Gastroesophageal sphincter (tissue), 4 donors: Measurements from ENCODE around the gene STARD9. TPM values are rescaled to one million over a fixed set of nuclear protein-coding genes. Genes with fewer than 3 reads are reported as not detected.

ENCODE experiments used
- ATAC-seq: fragments of 150-250 bp; one replicate; pipeline ENCODE4 v1.9.1; 2016; ENCODE audit warnings: mild to moderate bottlenecking, moderate library complexity
- H3K27ac ChIP-seq, 4 donors: fragments of 200-600 bp; sonication (generic) in 3 of 4; 1 replicate in 3 of 4; 2 replicates in 1 of 4; pipeline ENCODE4 v1.5.1; 2016 to 2019
- H3K27me3 ChIP-seq: fragments of 200-600 bp; sonication (generic); one replicate; pipeline ENCODE4 v1.5.1; 2019
- H3K36me3 ChIP-seq, 2 donors: fragments of 200-600 bp; sonication (generic); one replicate each; pipeline ENCODE4 v1.5.1; 2019; ENCODE audit warnings: control low read depth in 1 of 2
- H3K4me1 ChIP-seq, 3 donors: fragments of 200-600 bp; sonication (generic); 1 replicate in 2 of 3; 2 replicates in 1 of 3; pipeline ENCODE4 v1.5.1; 2016 to 2019; ENCODE audit warnings: control low read depth in 2 of 3
- H3K4me3 ChIP-seq, 2 donors: fragments of 200-600 bp; sonication (generic); one replicate each; pipeline ENCODE4 v1.5.1; 2019; ENCODE audit warnings: mild to moderate bottlenecking in 1 of 2, moderate library complexity in 1 of 2
- H3K9me3 ChIP-seq, 3 donors: fragments of 200-600 bp; sonication (generic); one replicate each; pipeline ENCODE4 v1.5.1; 2017 to 2019; ENCODE audit warnings: control low read depth in 2 of 3
- EP300 ChIP-seq: sonication (generic); formaldehyde crosslinking; IDR thresholded peaks from one replicate; pipeline ENCODE4 v1.6.1; 2017; ENCODE audit warnings: antibody characterized with exemption, mild to moderate bottlenecking
- POLR2A ChIP-seq, 2 donors: fragments of 450-650 bp; IDR thresholded peaks; one replicate each; pipeline ENCODE4 v1.6.1; 2017; ENCODE audit warnings: antibody characterized with exemption in 2 of 2, mild to moderate bottlenecking in 2 of 2, moderate library complexity in 1 of 2
- POLR2AphosphoS5 ChIP-seq: sonication (generic); formaldehyde crosslinking; IDR thresholded peaks from one replicate; pipeline ENCODE4 v1.6.1; 2017; ENCODE audit warnings: antibody characterized with exemption
- WGBS, 2 donors: methylation state at CpG; one replicate each; pipeline ENCODE4 v1.1.5; 2018; ENCODE audit warnings: low coverage in 1 of 2; 5-methylcytosine and 5-hydroxymethylcytosine counted together
- total RNA-seq, 4 donors: library from RNA; depleted of rRNA; stranded (reverse); fragments of >200 nt; gene quantifications; one replicate each; pipeline ENCODE4 v1.1.0, GENCODE V29; 2016
- TF ChIP-seq, protein P1 (sequence below), 4 experiments: fragments of 200-600 bp in 2 of 4; fragments of 450-650 bp in 2 of 4; sonication (generic) in 1 of 4; IDR thresholded peaks; one replicate each; pipeline ENCODE4 v1.5.1; 2017 to 2019; ENCODE audit warnings: antibody characterized with exemption in 4 of 4, mild to moderate bottlenecking in 2 of 4, moderate library complexity in 2 of 4

STARD9 gene
- total RNA-seq, 4 donors from 2014 or later, result 15.5 to 78.4 (median 29.1) TPM

- no peaks in the 10 kb centered on the region for H3K9me3 ChIP-seq
- peaks cover 0 to 57% (median 6%) of the 10 kb centered on the region in 3 donors for H3K4me1 ChIP-seq
- TF ChIP-seq, protein P1, sequence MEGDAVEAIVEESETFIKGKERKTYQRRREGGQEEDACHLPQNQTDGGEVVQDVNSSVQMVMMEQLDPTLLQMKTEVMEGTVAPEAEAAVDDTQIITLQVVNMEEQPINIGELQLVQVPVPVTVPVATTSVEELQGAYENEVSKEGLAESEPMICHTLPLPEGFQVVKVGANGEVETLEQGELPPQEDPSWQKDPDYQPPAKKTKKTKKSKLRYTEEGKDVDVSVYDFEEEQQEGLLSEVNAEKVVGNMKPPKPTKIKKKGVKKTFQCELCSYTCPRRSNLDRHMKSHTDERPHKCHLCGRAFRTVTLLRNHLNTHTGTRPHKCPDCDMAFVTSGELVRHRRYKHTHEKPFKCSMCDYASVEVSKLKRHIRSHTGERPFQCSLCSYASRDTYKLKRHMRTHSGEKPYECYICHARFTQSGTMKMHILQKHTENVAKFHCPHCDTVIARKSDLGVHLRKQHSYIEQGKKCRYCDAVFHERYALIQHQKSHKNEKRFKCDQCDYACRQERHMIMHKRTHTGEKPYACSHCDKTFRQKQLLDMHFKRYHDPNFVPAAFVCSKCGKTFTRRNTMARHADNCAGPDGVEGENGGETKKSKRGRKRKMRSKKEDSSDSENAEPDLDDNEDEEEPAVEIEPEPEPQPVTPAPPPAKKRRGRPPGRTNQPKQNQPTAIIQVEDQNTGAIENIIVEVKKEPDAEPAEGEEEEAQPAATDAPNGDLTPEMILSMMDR (IDR thresholded peaks at IDR 0.05), result no peak
- no peak for ATAC-seq
- no peaks in the 10 kb centered on the region for H3K27me3 ChIP-seq
- H3K4me3 ChIP-seq, result no peak overlapping the region
- 56 to 100% methylated on average over 1 of the region's 1 CpG for WGBS, 2 donors
- no peak overlapping the region for H3K27ac ChIP-seq
- H3K36me3 ChIP-seq, result peaks cover 0 to under 1% of the 10 kb centered on the region in 2 donors
Measured at GRCh38 chr15:42611532-42611931, 36.1 kb downstream of the STARD9 start.

DNA sequence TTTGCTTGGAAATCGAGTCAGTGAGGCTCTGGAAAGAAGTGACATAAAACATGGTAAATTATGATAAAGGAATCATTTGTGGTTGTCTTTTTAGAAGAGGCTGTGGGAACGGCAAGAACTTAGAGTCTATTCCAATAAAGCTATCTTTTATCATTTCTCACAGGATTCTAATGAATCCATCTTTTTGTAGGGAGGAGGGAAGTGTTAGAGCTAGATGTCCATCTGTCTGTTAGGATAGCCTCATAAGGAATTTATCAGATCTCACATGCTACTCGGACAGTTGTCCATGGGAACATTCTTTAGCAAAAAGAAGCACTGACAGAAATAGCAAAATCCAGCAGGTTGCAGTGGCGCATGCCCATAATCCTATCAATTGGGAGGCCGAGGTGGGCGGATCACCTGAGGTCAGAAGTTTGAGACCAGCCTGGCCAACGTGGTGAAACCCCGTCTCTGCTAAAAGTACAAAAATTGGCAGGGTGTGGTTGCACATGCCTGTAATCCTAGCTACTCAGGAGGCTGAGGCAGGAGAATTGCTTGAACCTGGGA is 37.0 kb downstream of the STARD9 start:
- Histone ChIP-seq H3K27ac (no peak overlapping the region), H3K36me3 (peaks cover 0 to 1% of the 10 kb centered on the region in 2 donors), H3K9me3 (no peaks in the 10 kb centered on the region), H3K4me3 (no peak overlapping the region), H3K27me3 (no peaks in the 10 kb centered on the region), H3K4me1 (peaks cover 0 to 62% (median 6%) of the 10 kb centered on the region in 3 donors)
- no peak for TF ChIP-seq POLR2AphosphoS5
- no peak for TF ChIP-seq POLR2A (IDR thresholded peaks at IDR 0.05)
- TF ChIP-seq, protein P1 (IDR thresholded peaks at IDR 0.05), result no peak
- no peak for TF ChIP-seq EP300
- 63 to 77% methylated on average over 3 to 4 of the region's 8 CpGs for WGBS, 2 donors
- ATAC-seq, result no peak

DNA sequence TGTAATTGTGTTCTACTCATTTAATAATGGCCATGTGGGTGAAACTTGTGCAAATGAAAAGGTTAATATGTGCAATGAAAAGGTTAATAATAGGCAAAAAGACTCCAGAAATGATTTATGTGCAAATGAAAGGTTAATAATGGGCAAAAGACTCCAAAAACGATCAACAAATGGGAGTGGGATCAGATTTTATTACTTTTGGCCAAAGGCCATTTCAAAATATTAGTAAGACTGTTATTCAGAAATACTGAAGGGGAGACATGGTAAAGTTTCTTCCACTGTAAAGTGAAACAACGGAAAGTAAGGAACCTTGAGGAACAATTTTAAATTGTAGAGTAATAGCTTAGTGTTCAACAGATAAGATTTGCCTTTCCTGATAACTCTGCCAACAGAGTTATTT is 40.7 kb downstream of the STARD9 start:
- Histone ChIP-seq H3K4me1 (peaks cover 0 to 36% (median 0%) of the 10 kb centered on the region in 3 donors), H3K4me3 (no peak overlapping the region), H3K27me3 (no peaks in the 10 kb centered on the region), H3K36me3 (peaks cover 0 to 25% of the 10 kb centered on the region in 2 donors), H3K27ac (peak overlapping the region in 1 of 4 donors; percentile 17), H3K9me3 (no peaks in the 10 kb centered on the region)
- TF ChIP-seq, protein P1 (IDR thresholded peaks at IDR 0.05), result no peak
- no peak for TF ChIP-seq EP300
- TF ChIP-seq POLR2A (IDR thresholded peaks at IDR 0.05), result no peak
- TF ChIP-seq POLR2AphosphoS5, result no peak
- no peak for ATAC-seq
- 41 to 46% methylated on average over 2 of the region's 2 CpGs for WGBS, 2 donors

GRCh38 chr15:42619656-42620371 is 44.4 kb downstream of the STARD9 start:
- TF ChIP-seq EP300 (no peak), POLR2AphosphoS5 (no peak), POLR2A (IDR thresholded peaks at IDR 0.05) (no peak)
- TF ChIP-seq, protein P1 (IDR thresholded peaks at IDR 0.05), result no peak
- Histone ChIP-seq H3K36me3 (peaks cover 0 to 25% of the 10 kb centered on the region in 2 donors), H3K4me3 (no peak overlapping the region), H3K4me1 (peaks cover 0 to 47% (median 4%) of the 10 kb centered on the region in 3 donors), H3K9me3 (no peaks in the 10 kb centered on the region), H3K27ac (no peak overlapping the region), H3K27me3 (no peaks in the 10 kb centered on the region)
- WGBS, 2 donors, result 88 to 96% methylated on average over 4 of the region's 4 CpGs
- ATAC-seq, result no peak

GRCh38 chr15:42621386-42621785 is 46.0 kb downstream of the STARD9 start:
- WGBS, 2 donors, result 92 to 95% methylated on average over 1 of the region's 1 CpG
- no peak for ATAC-seq
- peaks cover 0 to 29% of the 10 kb centered on the region in 2 donors for H3K36me3 ChIP-seq
- no peak overlapping the region for H3K4me3 ChIP-seq
- no peaks in the 10 kb centered on the region for H3K27me3 ChIP-seq
- TF ChIP-seq EP300, result no peak
- no peak for TF ChIP-seq POLR2AphosphoS5
- H3K27ac ChIP-seq, result no peak overlapping the region
- H3K4me1 ChIP-seq, result peaks cover 0 to 38% (median 4%) of the 10 kb centered on the region in 3 donors
- no peaks in the 10 kb centered on the region for H3K9me3 ChIP-seq
